NCI-H146 treated with DMSO at 0.1 percent for 48 hours (cell line): ENCODE results near the gene ADGRF4.

Experiments
- DNase-seq: peaks from one replicate; lab custom pipeline; 2025; ENCODE audit not compliant: unreplicated experiment; lab: John Stamatoyannopoulos, UW

ADGRF4 gene

GRCh38 chr6:47680724-47681123, 17.7 kb upstream of the ADGRF4 start:
- no peak for DNase-seq

DNA sequence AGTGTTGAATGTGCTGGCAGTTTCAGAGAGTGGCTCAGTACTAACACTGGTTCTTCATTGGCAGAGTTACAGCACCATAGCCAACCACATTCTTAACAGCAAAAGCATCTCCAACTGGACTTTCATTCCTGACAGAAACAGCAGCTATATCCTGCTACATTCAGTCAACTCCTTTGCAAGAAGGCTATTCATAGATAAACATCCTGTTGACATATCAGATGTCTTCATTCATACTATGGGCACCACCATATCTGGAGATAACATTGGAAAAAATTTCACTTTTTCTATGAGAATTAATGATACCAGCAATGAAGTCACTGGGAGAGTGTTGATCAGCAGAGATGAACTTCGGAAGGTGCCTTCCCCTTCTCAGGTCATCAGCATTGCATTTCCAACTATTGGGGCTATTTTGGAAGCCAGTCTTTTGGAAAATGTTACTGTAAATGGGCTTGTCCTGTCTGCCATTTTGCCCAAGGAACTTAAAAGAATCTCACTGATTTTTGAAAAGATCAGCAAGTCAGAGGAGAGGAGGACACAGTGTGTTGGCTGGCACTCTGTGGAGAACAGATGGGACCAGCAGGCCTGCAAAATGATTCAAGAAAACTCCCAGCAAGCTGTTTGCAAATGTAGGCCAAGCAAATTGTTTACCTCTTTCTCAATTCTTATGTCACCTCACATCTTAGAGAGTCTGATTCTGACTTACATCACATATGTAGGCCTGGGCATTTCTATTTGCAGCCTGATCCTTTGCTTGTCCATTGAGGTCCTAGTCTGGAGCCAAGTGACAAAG, 17.0 kb upstream of the ADGRF4 start:
- no peak for DNase-seq

DNA sequence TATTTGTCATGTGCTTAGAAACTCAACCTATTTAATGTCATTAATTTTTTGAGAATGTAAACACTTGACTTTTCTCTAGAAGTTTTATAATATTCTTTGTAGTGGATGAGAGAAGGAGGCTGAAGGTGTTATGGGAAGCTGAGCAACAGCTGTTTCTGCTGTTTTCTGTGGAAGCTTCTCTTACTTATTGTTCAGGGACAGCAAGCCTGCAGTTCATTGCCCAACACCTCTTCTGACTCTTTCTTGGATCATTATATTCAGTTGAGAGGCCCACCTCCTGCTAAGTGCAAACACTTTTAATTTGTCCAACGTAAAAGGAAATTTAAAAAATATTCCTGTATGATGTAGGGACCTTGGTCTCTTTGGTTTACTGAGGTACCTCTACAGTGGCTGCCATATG, 12.0 kb upstream of the ADGRF4 start:
- DNase-seq, result no peak

DNA sequence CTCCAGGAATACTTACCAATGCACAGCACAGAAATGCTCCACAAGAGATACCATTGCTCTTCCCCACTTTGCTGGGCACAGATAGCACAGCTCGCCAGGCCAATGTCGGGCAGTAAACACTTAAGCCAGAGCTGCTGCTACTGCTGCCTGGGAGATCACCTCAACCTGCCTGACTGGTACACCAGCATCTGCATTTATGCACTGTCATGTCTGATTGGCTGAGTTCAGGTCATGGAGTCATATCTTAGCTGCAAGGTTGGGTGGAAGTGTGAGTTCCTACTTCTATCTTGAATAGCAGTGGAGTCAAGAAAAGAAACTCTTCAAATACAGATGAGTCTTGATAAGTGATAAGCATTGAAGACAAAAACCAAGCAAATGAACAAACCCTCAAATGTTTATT, 10.9 kb upstream of the ADGRF4 start:
- no peak for DNase-seq

DNA sequence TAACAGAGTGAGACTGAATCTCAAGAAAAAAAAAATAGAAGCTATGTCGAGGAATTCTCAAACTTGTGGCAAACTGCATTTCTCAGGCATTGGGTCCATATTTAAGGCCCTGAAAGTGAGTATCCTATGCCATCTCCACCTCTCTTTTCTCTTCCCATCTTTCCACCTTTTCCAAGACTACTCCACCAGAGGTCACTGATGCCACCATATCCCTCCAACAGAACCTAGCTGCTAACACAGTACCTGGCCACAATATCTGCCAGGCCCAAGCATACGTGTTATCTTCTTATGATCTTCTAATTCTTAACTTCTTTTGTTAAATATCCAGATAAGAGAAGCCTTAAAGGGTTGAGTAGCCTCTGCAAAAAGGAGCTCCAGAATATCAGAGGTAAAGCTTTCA, 8.2 kb upstream of the ADGRF4 start:
- no peak for DNase-seq

GRCh38 chr6:47690791-47691190, 7.6 kb upstream of the ADGRF4 start:
- DNase-seq, result no peak

- DNase-seq, result no peak
Measured at GRCh38 chr6:47697925-47698324, 455 bp upstream of the ADGRF4 start.

DNA sequence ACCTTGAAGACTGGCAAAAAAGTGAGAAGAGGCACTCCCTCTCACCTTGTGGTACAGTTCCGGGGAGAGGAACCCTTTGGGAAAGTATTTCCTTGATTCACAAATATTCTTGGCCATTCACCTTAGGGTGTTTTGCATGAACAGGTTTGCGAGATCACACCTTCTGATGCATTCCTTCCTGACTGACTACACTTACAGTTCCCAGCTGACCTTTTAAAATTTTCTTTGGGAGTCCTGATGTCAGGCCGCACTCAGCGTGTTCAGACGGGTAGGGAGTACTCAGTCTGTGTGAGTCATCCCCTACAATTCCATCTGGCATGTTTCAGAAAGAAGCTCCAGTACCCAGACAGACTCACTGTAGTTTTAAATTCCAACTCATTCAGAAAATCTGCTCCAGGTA, 1.7 kb downstream of the ADGRF4 start:
- no peak for DNase-seq

GRCh38 chr6:47700596-47700995, 2.2 kb downstream of the ADGRF4 start:
- no peak for DNase-seq

DNA sequence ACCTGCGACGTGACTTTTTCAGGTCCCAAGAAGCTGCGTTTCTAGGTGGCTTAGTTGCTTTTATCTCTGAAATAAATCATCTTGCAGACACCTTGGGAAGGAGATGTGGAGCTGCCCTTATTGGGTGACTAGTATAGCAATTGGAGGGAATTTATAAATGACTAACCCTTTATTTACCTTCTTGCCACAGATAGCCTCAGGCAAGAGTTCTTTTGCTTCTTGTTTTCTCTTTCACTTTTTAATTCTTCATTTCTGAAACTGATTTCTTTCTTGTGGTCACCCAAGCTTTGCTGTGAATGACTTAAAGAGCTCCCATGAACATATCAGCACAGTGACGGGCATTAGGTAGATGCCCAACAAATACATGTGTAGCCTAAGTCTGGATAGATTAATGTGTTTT, 3.0 kb downstream of the ADGRF4 start:
- peak; percentile 20 for DNase-seq

DNA sequence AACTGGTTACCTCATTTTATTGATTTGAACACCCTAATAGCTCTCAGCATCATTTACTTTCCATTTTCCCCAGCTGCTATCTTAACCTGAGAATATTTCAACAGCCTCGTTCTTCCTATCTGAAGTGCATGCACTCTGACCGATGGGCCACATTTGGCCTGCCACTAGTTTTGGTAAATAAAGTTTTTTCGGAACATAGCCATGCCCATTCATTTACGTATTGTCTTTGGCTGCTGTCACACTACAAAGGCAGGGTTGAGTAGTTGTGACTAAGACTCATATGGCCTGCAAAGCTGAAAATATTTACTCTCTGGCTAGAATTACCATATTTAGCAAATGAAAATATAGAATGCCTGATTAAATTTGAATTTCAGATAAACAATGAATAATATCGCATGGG, 10.8 kb downstream of the ADGRF4 start:
- DNase-seq, result no peak

DNA sequence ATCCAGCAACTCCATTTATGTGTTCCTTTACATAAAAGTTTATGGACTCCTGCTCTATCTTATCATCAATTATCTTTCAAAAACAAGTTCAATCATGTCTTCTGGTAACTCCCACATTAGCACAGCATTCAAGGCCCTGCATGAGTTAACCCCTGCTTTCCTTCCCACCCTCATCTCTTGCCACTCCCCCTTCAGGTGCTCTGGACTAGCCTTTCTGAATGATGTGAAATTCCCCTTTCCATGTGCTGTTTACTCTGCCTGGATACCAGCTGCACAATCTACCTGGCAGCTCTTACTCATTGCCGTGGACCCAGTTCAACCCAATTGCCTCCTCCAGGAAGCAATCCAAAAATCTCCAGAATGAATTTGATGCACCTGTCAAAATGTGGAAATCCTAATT, 11.9 kb downstream of the ADGRF4 start:
- DNase-seq, result no peak

DNA sequence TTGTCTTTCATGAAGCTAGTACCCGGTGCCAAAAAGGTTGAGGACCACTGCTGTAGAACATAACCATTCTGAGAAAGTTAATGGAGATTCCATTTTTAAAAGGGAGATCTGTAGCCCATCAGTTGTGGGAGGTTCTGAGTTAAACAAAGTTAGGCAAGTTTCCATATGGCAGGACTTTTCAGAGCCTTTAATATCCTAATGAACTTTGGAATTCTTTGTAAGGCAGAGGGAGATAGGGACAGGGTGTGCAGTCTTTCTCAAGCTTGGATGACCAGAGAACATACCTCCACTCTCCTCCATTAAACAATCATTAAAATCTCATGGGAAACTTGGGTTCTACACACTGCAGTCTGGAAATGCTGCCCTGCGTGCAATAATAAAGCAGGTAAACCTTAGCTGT, 14.8 kb downstream of the ADGRF4 start:
- DNase-seq, result no peak

DNA sequence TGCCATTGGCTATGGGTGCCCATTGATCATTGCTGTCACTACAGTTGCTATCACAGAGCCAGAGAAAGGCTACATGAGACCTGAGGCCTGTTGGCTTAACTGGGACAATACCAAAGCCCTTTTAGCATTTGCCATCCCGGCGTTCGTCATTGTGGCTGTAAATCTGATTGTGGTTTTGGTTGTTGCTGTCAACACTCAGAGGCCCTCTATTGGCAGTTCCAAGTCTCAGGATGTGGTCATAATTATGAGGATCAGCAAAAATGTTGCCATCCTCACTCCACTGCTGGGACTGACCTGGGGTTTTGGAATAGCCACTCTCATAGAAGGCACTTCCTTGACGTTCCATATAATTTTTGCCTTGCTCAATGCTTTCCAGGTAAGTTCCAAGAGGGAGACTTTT, 16.4 kb downstream of the ADGRF4 start:
- DNase-seq, result no peak

DNA sequence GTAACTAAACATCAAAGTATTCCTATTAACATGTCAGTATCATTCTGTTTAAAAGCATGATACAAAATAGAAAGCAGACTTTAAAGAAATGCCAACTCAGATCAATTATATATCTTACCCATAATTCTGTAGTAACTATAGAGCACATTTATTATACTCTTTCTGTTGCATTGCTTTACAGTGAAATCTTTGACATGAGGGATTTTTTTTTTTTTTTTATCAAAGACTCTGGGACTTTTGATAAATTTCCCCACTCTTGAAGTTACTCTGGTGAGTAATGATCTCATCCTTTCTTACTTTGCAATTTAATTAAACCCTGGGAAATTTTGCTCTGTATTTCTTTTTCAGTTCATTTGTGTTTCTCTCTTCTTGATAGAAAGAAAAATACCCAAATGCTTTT, 17.4 kb downstream of the ADGRF4 start:
- no peak for DNase-seq

DNA sequence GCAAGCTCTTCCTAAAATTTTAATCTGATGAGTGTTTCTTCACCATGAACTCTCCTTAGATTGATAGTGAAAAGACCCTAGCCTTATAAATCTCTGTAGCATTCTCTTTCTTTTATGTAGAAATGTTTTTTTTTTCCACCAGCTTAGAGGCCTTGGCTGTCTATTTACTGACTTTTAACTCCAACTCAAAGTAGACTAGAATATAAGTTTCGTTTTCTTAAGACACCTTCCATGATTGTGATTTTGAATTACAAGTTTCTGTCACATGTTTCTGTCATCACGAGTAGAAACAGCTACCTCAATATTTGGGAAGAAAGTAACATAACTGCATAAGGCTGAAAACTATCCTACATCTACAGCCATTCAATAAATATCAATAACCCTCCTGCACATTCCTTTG, 17.8 kb downstream of the ADGRF4 start:
- DNase-seq, result no peak

- DNase-seq, result peak; percentile 38
Measured at GRCh38 chr6:47718571-47718970, 20.2 kb downstream of the ADGRF4 start.

GRCh38 chr6:47721189-47721588, 22.8 kb downstream of the ADGRF4 start:
- DNase-seq, result no peak

- DNase-seq, result no peak
Measured at GRCh38 chr6:47722194-47722593, 23.8 kb downstream of the ADGRF4 start.

GRCh38 chr6:47724300-47724699, 25.9 kb downstream of the ADGRF4 start:
- DNase-seq, result no peak

DNA sequence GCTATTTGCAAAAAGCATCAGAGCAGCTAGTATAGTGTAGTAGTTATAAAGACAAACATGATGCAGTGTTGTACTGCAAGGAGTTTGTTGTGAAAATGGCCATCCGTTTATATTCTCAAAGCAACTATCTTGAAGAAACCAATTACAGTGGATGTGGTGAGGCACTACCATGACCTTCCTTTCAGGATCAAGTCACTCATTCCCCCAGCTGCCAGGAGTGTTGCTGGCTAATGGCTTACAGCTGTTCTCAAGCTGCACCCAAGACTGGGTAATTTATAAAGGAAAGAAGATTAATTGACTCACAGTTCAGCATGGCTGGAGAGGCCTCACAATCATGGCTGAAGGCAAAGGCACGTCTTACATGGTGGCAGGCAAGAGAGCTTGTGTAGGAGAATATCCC, 29.0 kb downstream of the ADGRF4 start:
- DNase-seq, result no peak

DNA sequence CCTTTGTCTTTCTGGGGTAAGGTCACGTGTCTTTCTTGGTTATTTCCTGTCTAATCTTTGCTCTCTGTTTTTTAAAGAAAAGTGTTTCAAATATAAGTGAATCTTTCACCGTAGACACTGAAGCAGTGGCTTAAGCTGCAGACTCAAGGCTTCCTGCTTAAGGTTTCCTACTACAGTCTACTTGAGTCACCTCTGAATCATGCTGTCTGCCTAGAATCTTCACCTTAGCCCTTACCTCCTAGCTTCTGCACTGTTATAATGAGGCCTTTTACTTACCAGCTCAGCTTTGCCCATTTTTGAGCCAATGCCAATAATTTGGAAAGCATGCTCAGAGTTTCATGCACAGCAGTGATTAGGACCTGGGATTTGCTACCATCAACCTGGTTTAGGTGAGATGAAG, 30.6 kb downstream of the ADGRF4 start:
- DNase-seq, result no peak

- DNase-seq, result no peak
Measured at GRCh38 chr6:47729457-47729856, 31.1 kb downstream of the ADGRF4 start.
